IMR-90 (cell line): Measurements from ENCODE around the gene TXK. TPM values are rescaled to one million over a fixed set of nuclear protein-coding genes. Genes with fewer than 3 reads are reported as not detected.

Experiments
- ATAC-seq: fragments of 200-7000 bp; cut with Tn5 transposase; 2 replicates; pipeline ENCODE4 v1.9.1; 2020; ENCODE audit warnings: low read depth, mild to moderate bottlenecking, moderate library complexity
- BruUV-seq: library from RNA; stranded (reverse); fragments of 400-500 nt; replicated peaks from 2 replicates; lab custom pipeline; 2021; lab: Mats Ljungman, UMichigan
- CTCF ChIA-PET: fragments of 300-600 bp; formaldehyde crosslinking; extraction: SDS; loops from one replicate; lab custom pipeline; 2021; ENCODE audit warnings: antibody characterized with exemption; lab: Yijun Ruan, JAX
- POLR2A ChIA-PET: fragments of 300-600 bp; sonication (Branson Sonifier 250); formaldehyde crosslinking; loops from one replicate; lab custom pipeline; 2022; ENCODE audit warnings: antibody characterized with exemption; ENCODE audit not compliant: unreplicated experiment; lab: Charles Lee
- DNase-seq: peaks from one replicate; pipeline ENCODE4 v3.0.0; 2013
- H2AFZ ChIP-seq: replicated peaks from 2 replicates; pipeline ENCODE3; 2013; ENCODE audit warnings: low read length, mild to moderate bottlenecking; ENCODE audit not compliant: poor library complexity
- H2AK5ac ChIP-seq: 2 replicates; pipeline ENCODE4 v1.6.1; 2013; ENCODE audit warnings: low read depth, low read length, inconsistent platforms
- H2AK9ac ChIP-seq: replicated peaks from 2 replicates; pipeline ENCODE3; 2013; ENCODE audit warnings: mild to moderate bottlenecking, low read depth, low read length, moderate library complexity; ENCODE audit not compliant: poor library complexity
- H2BK120ac ChIP-seq: 2 replicates; pipeline ENCODE4 v1.6.1; 2013; ENCODE audit warnings: low read depth, low read length, inconsistent platforms
- H2BK15ac ChIP-seq: 3 replicates; pipeline ENCODE4 v1.6.1; 2013; ENCODE audit warnings: low read depth, low read length, inconsistent platforms
- H2BK20ac ChIP-seq: 2 replicates; pipeline ENCODE4 v1.6.1; 2013; ENCODE audit warnings: low read depth, mild to moderate bottlenecking, inconsistent platforms, low read length, moderate library complexity
- H2BK5ac ChIP-seq: 2 replicates; pipeline ENCODE4 v1.6.1; 2013; ENCODE audit warnings: mild to moderate bottlenecking, low read depth, low read length, inconsistent platforms; ENCODE audit not compliant: poor library complexity, severe bottlenecking
- H3K14ac ChIP-seq: replicated peaks from 2 replicates; pipeline ENCODE4 v1.6.1; 2013; ENCODE audit warnings: low read depth, low read length, inconsistent platforms
- H3K18ac ChIP-seq: 2 replicates; pipeline ENCODE4 v1.6.1; 2013; ENCODE audit warnings: low read depth, low read length, control low read depth
- H3K23ac ChIP-seq: 2 replicates; pipeline ENCODE4 v1.6.1; 2013; ENCODE audit warnings: low read depth, low read length, inconsistent platforms
- H3K27ac ChIP-seq: 2 replicates; pipeline ENCODE4 v1.5.1; 2013; ENCODE audit warnings: mild to moderate bottlenecking, control low read depth, low read length; ENCODE audit not compliant: insufficient read depth
- H3K27me3 ChIP-seq: 2 replicates; pipeline ENCODE4 v1.6.1; 2013; ENCODE audit warnings: low read length; ENCODE audit not compliant: control insufficient read depth, insufficient read depth
- H3K36me3 ChIP-seq: 2 replicates; pipeline ENCODE4 v1.6.1; 2013; ENCODE audit warnings: low read length, mixed read lengths; ENCODE audit not compliant: control insufficient read depth, insufficient read depth
- H3K4ac ChIP-seq: 2 replicates; pipeline ENCODE4 v1.6.1; 2013; ENCODE audit warnings: low read depth, low read length, inconsistent platforms
- H3K4me1 ChIP-seq: 2 replicates; pipeline ENCODE4 v1.6.1; 2013; ENCODE audit warnings: low read length, mixed read lengths; ENCODE audit not compliant: control insufficient read depth, insufficient read depth
- H3K4me2 ChIP-seq: 2 replicates; pipeline ENCODE4 v1.6.1; 2013; ENCODE audit warnings: low read depth, mild to moderate bottlenecking, control low read depth, low read length, moderate library complexity
- H3K4me3 ChIP-seq: 2 replicates; pipeline ENCODE4 v1.5.1; 2013; ENCODE audit warnings: low read depth, mild to moderate bottlenecking, control low read depth, low read length, moderate library complexity; ENCODE audit not compliant: insufficient read depth
- H3K56ac ChIP-seq: 2 replicates; pipeline ENCODE4 v1.6.1; 2013; ENCODE audit warnings: low read length, inconsistent platforms; ENCODE audit not compliant: insufficient read depth; ENCODE audit errors: extremely low read depth
- H3K79me1 ChIP-seq, 2 experiments: 2 replicates each; pipeline ENCODE4 v1.6.1; 2013; ENCODE audit warnings: low read length in 2 of 2, inconsistent platforms in 1 of 2, low read depth in 1 of 2
- H3K9ac ChIP-seq: 2 replicates; pipeline ENCODE4 v1.6.1; 2013; ENCODE audit warnings: low read depth, low read length, control low read depth
- H3K9me1 ChIP-seq: 2 replicates; pipeline ENCODE4 v1.6.1; 2013; ENCODE audit warnings: low read length, inconsistent platforms; ENCODE audit not compliant: insufficient read depth
- H3K9me3 ChIP-seq: 2 replicates; pipeline ENCODE4 v1.6.1; 2013; ENCODE audit warnings: low read length; ENCODE audit not compliant: control insufficient read depth, insufficient read depth
- H4K20me1 ChIP-seq: 2 replicates; pipeline ENCODE4 v1.6.1; 2013; ENCODE audit warnings: low read length, inconsistent platforms; ENCODE audit not compliant: insufficient read depth
- H4K5ac ChIP-seq: 2 replicates; pipeline ENCODE4 v1.6.1; 2013; ENCODE audit warnings: mild to moderate bottlenecking, low read depth, low read length, control low read depth
- H4K8ac ChIP-seq, 2 experiments: 2 replicates each; pipeline ENCODE4 v1.6.1; 2013; ENCODE audit warnings: low read depth in 2 of 2, low read length in 2 of 2, control low read depth in 1 of 2, inconsistent platforms in 1 of 2
- H4K91ac ChIP-seq: 2 replicates; pipeline ENCODE4 v1.6.1; 2013; ENCODE audit warnings: low read depth, low read length, inconsistent platforms; ENCODE audit not compliant: insufficient read depth
- BHLHE40 ChIP-seq: fragments of 150-350 bp; IDR thresholded peaks from 2 replicates; pipeline ENCODE4 v1.6.1; 2016; ENCODE audit warnings: mild to moderate bottlenecking, low read depth, low read length
- CEBPB ChIP-seq: IDR thresholded peaks from 2 replicates; pipeline ENCODE4 v1.6.1; 2012; ENCODE audit warnings: low read depth, low read length, improper control_type of control experiment
- ELK1 ChIP-seq: fragments of 150-350 bp; IDR thresholded peaks from 2 replicates; pipeline ENCODE4 v1.6.1; 2016; ENCODE audit warnings: low read depth, mild to moderate bottlenecking, low read length, moderate library complexity, borderline replicate concordance
- FOS ChIP-seq: fragments of 150-350 bp; IDR thresholded peaks from 2 replicates; pipeline ENCODE4 v1.6.1; 2016; ENCODE audit warnings: low read depth, low read length
- MAFK ChIP-seq: IDR thresholded peaks from 2 replicates; pipeline ENCODE4 v1.6.1; 2012; ENCODE audit warnings: low read depth, low read length, improper control_type of control experiment
- MAZ ChIP-seq: IDR thresholded peaks from 2 replicates; pipeline ENCODE4 v1.6.1; 2012; ENCODE audit warnings: low read depth, mild to moderate bottlenecking, low read length, improper control_type of control experiment, moderate library complexity, borderline replicate concordance
- MXI1 ChIP-seq: IDR thresholded peaks from 2 replicates; pipeline ENCODE4 v1.6.1; 2012; ENCODE audit warnings: low read depth, mild to moderate bottlenecking, low read length, moderate library complexity, borderline replicate concordance
- NFE2L2 ChIP-seq: fragments of 150-350 bp; IDR thresholded peaks from 2 replicates; pipeline ENCODE4 v1.6.1; 2016; ENCODE audit warnings: low read depth, mild to moderate bottlenecking, low read length
- POLR2A ChIP-seq: IDR thresholded peaks from 2 replicates; pipeline ENCODE4 v1.6.1; 2012; ENCODE audit warnings: mild to moderate bottlenecking, low read depth, low read length
- RAD21 ChIP-seq: IDR thresholded peaks from 2 replicates; pipeline ENCODE4 v1.6.1; 2012; ENCODE audit warnings: low read length, improper control_type of control experiment
- RCOR1 ChIP-seq: IDR thresholded peaks from 2 replicates; pipeline ENCODE4 v1.6.1; 2012; ENCODE audit warnings: mild to moderate bottlenecking, low read length, improper control_type of control experiment; ENCODE audit not compliant: insufficient replicate concordance
- RFX5 ChIP-seq: IDR thresholded peaks from 2 replicates; pipeline ENCODE4 v1.8.0; 2012; ENCODE audit warnings: low read depth, mild to moderate bottlenecking, low read length, moderate library complexity
- SMC3 ChIP-seq: fragments of 150-350 bp; IDR thresholded peaks from 2 replicates; pipeline ENCODE4 v1.6.1; 2016; ENCODE audit warnings: low read depth, mild to moderate bottlenecking, antibody characterized with exemption, low read length, moderate library complexity
- WGBS, 2 experiments: methylation state at CpG; one replicate each; pipeline versions ENCODE4 v1.1.5 to v1.1.7; 2013; ENCODE audit warnings: missing lambda C conversion rate in 2 of 2; ENCODE audit not compliant: insufficient read length in 1 of 2; ENCODE audit errors: extremely low coverage in 2 of 2; 5-methylcytosine and 5-hydroxymethylcytosine counted together
- dilution Hi-C: fragments of 300-500 bp; cut with HindIII; formaldehyde crosslinking; loops from one replicate; pipeline ENCODE4 v1.14.3; 2018; ENCODE audit warnings: low sequenced_read_pairs; ENCODE audit not compliant: unreplicated experiment
- in situ Hi-C: fragments of 300-500 bp; cut with MboI; formaldehyde crosslinking; loops from 3 replicates; pipeline ENCODE4 v1.14.3; 2019; ENCODE audit warnings: low sequenced_read_pairs, inconsistent platforms, mixed read lengths
- intact Hi-C: fragments of 100-400 bp; cut with micrococcal nuclease; formaldehyde crosslinking; loops from 2 replicates; pipeline ENCODE4 v1.10.0; 2022
- polyA plus RNA-seq, 3 experiments: library from polyadenylated mRNA; depleted of rRNA; stranded (reverse); fragments of >200 nt; gene quantifications; 2 replicates each; pipeline ENCODE4 v1.2.3, GENCODE V29; 2012; ENCODE audit warnings: low replicate concordance in 1 of 3
- total RNA-seq: library from RNA; depleted of rRNA; stranded (reverse); fragments of >200 nt; gene quantifications from 2 replicates; pipeline ENCODE4 v1.2.3, GENCODE V29; 2012
- TF ChIP-seq, protein P1 (sequence below): conservative IDR thresholded peaks from 2 replicates; pipeline ENCODE4 v1.5.1; 2012; ENCODE audit warnings: mild to moderate bottlenecking, low read depth, low read length, improper control_type of control experiment

Gene TXK
- total and polyA plus RNA-seq, 2 of the 4 experiments (the other 2 are of a cell fraction): not detected

- H3K79me1 ChIP-seq: no peaks in the 10 kb centered on the region
- no peaks in the 10 kb centered on the region for H3K4me1 ChIP-seq
- no peaks in the 10 kb centered on the region for H3K9me3 ChIP-seq
- DNase-seq: no peak
- no CpG with 5 or more reads among the region's 2 CpGs for whole genome bisulfite sequencing, 2 experiments
- no peak overlapping the region for H2AFZ ChIP-seq
- H3K56ac ChIP-seq: no peak overlapping the region
- no peak overlapping the region for H3K18ac ChIP-seq
- in situ Hi-C loops (no loop called here), intact Hi-C loops (no loop called here), dilution Hi-C loops (no loop called here)
- H2BK5ac ChIP-seq: no peak overlapping the region
- no peak overlapping the region for H2AK5ac ChIP-seq
- no peaks in the 10 kb centered on the region; the same call in 1 of the 2 replicates for H3K27me3 ChIP-seq
- no peak overlapping the region for H4K8ac ChIP-seq
- no peak overlapping the region for H3K9ac ChIP-seq
- no peak overlapping the region for H2BK15ac ChIP-seq
- no peak overlapping the region for H4K91ac ChIP-seq
- no peaks in the 10 kb centered on the region for H3K36me3 ChIP-seq
- H3K9me1 ChIP-seq: no peaks in the 10 kb centered on the region
- no peak overlapping the region for H2BK120ac ChIP-seq
- TF ChIP-seq MAZ: no peak
- TF ChIP-seq, protein P1, sequence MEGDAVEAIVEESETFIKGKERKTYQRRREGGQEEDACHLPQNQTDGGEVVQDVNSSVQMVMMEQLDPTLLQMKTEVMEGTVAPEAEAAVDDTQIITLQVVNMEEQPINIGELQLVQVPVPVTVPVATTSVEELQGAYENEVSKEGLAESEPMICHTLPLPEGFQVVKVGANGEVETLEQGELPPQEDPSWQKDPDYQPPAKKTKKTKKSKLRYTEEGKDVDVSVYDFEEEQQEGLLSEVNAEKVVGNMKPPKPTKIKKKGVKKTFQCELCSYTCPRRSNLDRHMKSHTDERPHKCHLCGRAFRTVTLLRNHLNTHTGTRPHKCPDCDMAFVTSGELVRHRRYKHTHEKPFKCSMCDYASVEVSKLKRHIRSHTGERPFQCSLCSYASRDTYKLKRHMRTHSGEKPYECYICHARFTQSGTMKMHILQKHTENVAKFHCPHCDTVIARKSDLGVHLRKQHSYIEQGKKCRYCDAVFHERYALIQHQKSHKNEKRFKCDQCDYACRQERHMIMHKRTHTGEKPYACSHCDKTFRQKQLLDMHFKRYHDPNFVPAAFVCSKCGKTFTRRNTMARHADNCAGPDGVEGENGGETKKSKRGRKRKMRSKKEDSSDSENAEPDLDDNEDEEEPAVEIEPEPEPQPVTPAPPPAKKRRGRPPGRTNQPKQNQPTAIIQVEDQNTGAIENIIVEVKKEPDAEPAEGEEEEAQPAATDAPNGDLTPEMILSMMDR: no peak
- no peak for TF ChIP-seq FOS
- no peak for TF ChIP-seq ELK1
- no peak for TF ChIP-seq MXI1
- no peak for TF ChIP-seq RAD21
- no peak for TF ChIP-seq MAFK
- no peak for TF ChIP-seq CEBPB
- TF ChIP-seq POLR2A: no peak
- TF ChIP-seq SMC3: no peak
- no peak for TF ChIP-seq RFX5
- TF ChIP-seq RCOR1: no peak
- TF ChIP-seq NFE2L2: no peak
- no peak for TF ChIP-seq BHLHE40
- H2AK9ac ChIP-seq: no peak overlapping the region
- no peak overlapping the region for H2BK20ac ChIP-seq
- ChIA-PET CTCF (no interaction called here), POLR2A (no interaction called here)
- H3K4ac ChIP-seq: no peak overlapping the region
- no peaks in the 10 kb centered on the region for H4K20me1 ChIP-seq
- H3K14ac ChIP-seq: no peak overlapping the region
- H3K23ac ChIP-seq: no peak overlapping the region
- no peak overlapping the region for H4K5ac ChIP-seq
- ATAC-seq: no peak
- H3K4me3 ChIP-seq: no peak overlapping the region
- no peak overlapping the region for H3K27ac ChIP-seq
- H3K4me2 ChIP-seq: no peak overlapping the region
- no TSS peak for BruUV-seq
Observed at GRCh38 chr4:48069026-48069425, 65.0 kb downstream of the TXK start.
